ENCODE data around the gene DNAH17.

Gene DNAH17

DNA sequence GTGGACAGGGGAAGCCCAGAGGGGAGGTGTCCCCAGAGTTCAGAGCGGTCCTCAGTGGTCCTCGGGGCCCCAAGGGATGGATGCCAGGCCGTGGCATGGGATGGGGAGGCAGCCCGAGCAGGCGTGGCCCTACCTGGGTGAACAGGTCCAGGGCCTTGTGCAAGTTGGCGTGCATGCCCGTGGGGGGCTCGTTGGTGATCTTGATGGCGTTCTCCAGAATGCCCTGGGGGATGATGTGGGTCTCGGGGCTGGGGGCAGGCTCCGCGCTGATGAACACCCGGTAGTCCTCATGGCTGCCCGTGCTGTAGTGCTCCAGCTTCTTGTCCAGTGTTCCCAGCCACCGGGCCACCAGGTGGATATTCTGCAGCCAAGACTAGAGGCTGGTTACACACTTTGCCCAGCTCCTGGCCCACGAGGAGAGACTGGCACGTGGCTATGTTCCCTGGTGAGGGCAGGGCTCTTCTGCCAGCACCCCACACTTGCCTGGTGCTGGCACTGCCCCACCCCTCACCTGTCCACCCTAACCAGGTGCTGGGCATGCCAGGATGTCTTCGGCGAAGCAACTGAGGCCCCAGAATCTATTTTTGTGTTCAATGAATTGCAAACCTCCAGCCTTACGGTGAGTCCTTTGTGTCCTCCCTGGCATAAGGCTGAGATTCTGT lies 139.6 kb downstream of the DNAH17 start:
- Histone ChIP-seq H3K27ac (ENCODE audit: extremely low read depth, low read depth, low read length) (no peak overlapping the region), H3K4me1 (ENCODE audit: control insufficient read depth, insufficient read depth, low read length) (no peaks in the 10 kb centered on the region), H3K9me3 (ENCODE audit: control insufficient read depth, insufficient read depth, low read depth, low read length) (no peaks in the 10 kb centered on the region), H3K36me3 (ENCODE audit: control insufficient read depth in 2 of 2, insufficient read depth in 1 of 2, low read length in 2 of 2) (no peaks in the 10 kb centered on the region), H3K4me3 (ENCODE audit: low read depth, low read length) (no peak overlapping the region)
- ChIA-PET POLR2A (no interaction called here), CTCF (interaction anchor here (1.3 to 3.5 kb wide), 3 partner anchors 9 to 15 kb away, joined by 5 to 19 read pairs (median 17); no protein-coding TSS in a partner anchor)
- no peak for TF ChIP-seq ZNF280C (tag by site-specific recombination; IDR thresholded peaks at IDR 0.05)
- TF ChIP-seq ZNF132 (tag by site-specific recombination; IDR thresholded peaks at IDR 0.05; ENCODE audit: borderline replicate concordance): no peak
- TF ChIP-seq ZNF10 (tag by site-specific recombination; IDR thresholded peaks at IDR 0.05): 0 out of 2 replicates have a peak, but pooled peaks have one; percentile 20
- no peak for TF ChIP-seq ZNF211 (tag by site-specific recombination; IDR thresholded peaks at IDR 0.05; ENCODE audit: low read depth)
- TF ChIP-seq, protein P1, sequence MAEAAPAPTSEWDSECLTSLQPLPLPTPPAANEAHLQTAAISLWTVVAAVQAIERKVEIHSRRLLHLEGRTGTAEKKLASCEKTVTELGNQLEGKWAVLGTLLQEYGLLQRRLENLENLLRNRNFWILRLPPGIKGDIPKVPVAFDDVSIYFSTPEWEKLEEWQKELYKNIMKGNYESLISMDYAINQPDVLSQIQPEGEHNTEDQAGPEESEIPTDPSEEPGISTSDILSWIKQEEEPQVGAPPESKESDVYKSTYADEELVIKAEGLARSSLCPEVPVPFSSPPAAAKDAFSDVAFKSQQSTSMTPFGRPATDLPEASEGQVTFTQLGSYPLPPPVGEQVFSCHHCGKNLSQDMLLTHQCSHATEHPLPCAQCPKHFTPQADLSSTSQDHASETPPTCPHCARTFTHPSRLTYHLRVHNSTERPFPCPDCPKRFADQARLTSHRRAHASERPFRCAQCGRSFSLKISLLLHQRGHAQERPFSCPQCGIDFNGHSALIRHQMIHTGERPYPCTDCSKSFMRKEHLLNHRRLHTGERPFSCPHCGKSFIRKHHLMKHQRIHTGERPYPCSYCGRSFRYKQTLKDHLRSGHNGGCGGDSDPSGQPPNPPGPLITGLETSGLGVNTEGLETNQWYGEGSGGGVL (tag by site-specific recombination; IDR thresholded peaks at IDR 0.05): no peak

DNA sequence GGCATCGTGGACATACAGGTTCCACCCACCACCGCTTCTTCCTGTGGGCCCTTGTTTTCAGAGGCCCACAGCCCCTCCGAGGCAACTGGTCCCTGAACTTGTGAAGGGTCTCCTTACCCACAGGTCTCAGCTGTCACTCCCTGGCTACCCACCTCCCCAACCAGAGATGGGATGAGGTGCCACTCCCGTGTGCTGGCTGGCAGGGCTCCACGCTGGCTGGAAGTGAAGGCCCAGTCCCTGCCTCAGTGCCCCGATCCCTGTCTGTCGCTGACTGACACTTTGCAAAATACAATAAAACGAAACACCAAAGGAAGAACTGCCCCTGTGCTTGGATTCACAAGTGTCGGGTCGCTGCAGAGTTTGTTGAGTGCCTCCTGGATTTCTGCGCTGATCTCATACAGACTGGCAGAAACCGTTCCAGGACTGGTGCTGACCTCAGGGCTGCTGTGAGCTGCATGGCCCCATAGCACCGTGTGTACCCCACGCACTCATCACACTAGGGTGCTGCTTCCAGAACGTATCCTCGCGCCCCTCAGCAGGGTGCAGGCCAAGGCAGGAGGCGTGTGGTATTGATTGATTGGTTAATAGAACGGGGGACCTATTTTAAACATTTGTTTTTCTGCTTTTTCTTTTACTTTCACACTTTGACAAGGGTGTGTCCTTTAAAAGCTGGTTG lies 141.7 kb downstream of the DNAH17 start:
- POLR2A ChIA-PET: no interaction called here

DNA sequence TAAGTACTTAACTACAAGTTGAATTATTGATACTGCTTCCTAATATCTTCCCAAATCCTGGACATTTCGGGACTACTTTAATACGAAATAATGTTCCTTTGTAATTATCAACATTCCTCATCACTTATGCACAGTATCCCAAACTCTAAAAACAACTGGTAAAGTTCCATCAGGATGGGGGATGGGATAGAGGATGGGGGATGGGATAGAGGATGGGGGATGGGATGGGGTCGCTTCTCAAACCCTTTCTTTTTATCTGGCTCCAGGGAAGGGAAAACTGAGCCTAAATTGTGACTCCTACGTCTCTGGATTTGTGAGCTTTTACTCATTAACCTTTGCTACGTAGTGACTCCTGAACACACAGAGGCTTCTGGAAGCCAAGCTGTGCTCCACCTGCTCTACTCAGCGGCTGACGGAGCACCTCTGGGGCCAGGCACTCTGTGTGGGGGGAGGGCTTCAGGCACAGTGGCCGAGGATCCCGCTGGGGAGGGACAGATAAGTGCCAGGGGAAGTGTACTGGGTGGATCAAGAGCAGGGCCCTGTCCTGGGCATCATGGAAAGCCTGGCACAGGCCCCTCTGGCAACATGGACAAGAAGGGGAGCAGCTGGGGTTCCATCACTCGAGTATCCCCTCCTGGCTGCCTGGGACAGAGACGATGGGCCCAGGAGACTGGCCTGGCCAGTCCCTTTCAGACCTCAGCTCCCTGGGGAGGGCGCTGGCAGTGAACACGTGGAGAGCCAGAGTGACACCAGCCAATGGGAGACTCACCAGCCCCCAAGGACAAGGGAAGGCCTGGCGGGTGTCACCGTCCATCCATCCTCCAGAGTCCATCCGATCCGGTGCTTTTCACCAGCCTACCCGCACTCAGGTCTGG lies 142.5 kb downstream of the DNAH17 start:
- Histone ChIP-seq H3K27ac (ENCODE audit: extremely low read depth, low read depth, low read length) (no peak overlapping the region), H3K4me3 (ENCODE audit: low read depth, low read length) (no peak overlapping the region), H3K9me3 (ENCODE audit: control insufficient read depth, insufficient read depth, low read depth, low read length) (no peaks in the 10 kb centered on the region), H3K4me1 (ENCODE audit: control insufficient read depth, insufficient read depth, low read length) (no peaks in the 10 kb centered on the region), H3K36me3 (ENCODE audit: control insufficient read depth in 2 of 2, insufficient read depth in 1 of 2, low read length in 2 of 2) (peaks cover 0 to 5% of the 10 kb centered on the region in 2 experiments; a peak in 1 of 3 replicates)
- ChIA-PET CTCF (interaction anchor here (0.6 to 3.5 kb wide), 2 partner anchors 11 to 12 kb away, joined by 3 to 17 read pairs; no protein-coding TSS in a partner anchor), POLR2A (no interaction called here)
- TF ChIP-seq FEZF1 (tag by site-specific recombination; IDR thresholded peaks at IDR 0.05) (no peak), SP2 (tag by site-specific recombination; IDR thresholded peaks at IDR 0.05) (peak; percentile 23; the same call in 1 of the 2 replicates), ZNF223 (tag by site-specific recombination; IDR thresholded peaks at IDR 0.05) (no peak), ZNF777 (tag by site-specific recombination; IDR thresholded peaks at IDR 0.05; ENCODE audit: borderline replicate concordance) (no peak)

More for the DNA sequence above, 141.7 kb downstream of the DNAH17 start:
- no peaks in the 10 kb centered on the region for H3K4me1 ChIP-seq (ENCODE audit: control insufficient read depth, insufficient read depth, low read length)
- H3K9me3 ChIP-seq (ENCODE audit: control insufficient read depth, insufficient read depth, low read depth, low read length): no peaks in the 10 kb centered on the region
- TF ChIP-seq ZNF366 (tag by site-specific recombination; conservative IDR thresholded peaks at IDR 0.05): no peak
- peak; percentile 28; the same call in 1 of the 2 replicates for TF ChIP-seq ZNF600 (tag by site-specific recombination; IDR thresholded peaks at IDR 0.05)
- H3K36me3 ChIP-seq (ENCODE audit: control insufficient read depth in 2 of 2, insufficient read depth in 1 of 2, low read length in 2 of 2): no peaks in the 10 kb centered on the region
- no peak overlapping the region for H3K4me3 ChIP-seq (ENCODE audit: low read depth, low read length)
- CTCF ChIA-PET: interaction anchor here (0.7 to 3.5 kb wide), 5 partner anchors 11 to 146 kb away, joined by 3 to 19 read pairs (median 3); no protein-coding TSS in a partner anchor
- H3K27ac ChIP-seq (ENCODE audit: extremely low read depth, low read depth, low read length): no peak overlapping the region

All from HEK293 (cell line).